HT1080 (cell line): ENCODE measurements around the gene MX2. TPM values are rescaled to one million over a fixed set of nuclear protein-coding genes. Genes with fewer than 3 reads are reported as not detected.

Experiments
- DNase-seq: peaks from one replicate; pipeline ENCODE4 v3.0.0-alpha.2; 2015; ENCODE audit warnings: low read depth
- total RNA-seq: library from RNA; depleted of rRNA; stranded (reverse); fragments of >200 nt; shearing (Covaris generic); gene quantifications from 2 replicates; pipeline ENCODE4 v1.2.3, GENCODE V29; 2014

Gene MX2
- total RNA-seq, 1 experiment from 2014 or later: 0.08 TPM

DNA sequence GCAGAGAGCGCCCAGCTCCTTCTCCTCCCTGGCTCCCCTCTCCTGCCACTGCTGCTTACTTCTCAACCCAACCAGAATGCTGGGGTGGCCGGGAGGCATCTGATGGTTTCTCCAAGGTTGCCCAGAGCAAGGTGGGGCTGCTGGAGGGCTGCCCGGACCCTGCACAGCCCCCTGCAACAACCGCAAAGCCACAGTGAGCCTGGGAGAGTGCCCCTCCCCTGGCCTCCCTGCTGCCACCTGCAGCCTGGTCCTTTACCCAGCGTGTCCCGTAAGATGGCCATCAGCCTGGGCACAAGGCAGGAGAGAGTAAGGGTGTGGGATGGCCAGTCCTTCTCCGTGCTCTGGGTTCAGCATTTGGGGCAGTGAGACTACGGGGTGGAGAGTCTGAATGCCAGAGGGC lies 17.0 kb downstream of the MX2 start:
- no peak for DNase-seq

- DNase-seq: no peak
Measured at GRCh38 chr21:41379901-41380300, 18.1 kb downstream of the MX2 start.

GRCh38 chr21:41381731-41382130 lies 19.9 kb downstream of the MX2 start:
- DNase-seq: peak; percentile 13

- DNase-seq: no peak
Measured at GRCh38 chr21:41387042-41387819, 25.4 kb downstream of the MX2 start.

GRCh38 chr21:41387824-41388223 lies 26.0 kb downstream of the MX2 start:
- no peak for DNase-seq

- DNase-seq: no peak
Measured at GRCh38 chr21:41388259-41388658, 26.4 kb downstream of the MX2 start.

DNA sequence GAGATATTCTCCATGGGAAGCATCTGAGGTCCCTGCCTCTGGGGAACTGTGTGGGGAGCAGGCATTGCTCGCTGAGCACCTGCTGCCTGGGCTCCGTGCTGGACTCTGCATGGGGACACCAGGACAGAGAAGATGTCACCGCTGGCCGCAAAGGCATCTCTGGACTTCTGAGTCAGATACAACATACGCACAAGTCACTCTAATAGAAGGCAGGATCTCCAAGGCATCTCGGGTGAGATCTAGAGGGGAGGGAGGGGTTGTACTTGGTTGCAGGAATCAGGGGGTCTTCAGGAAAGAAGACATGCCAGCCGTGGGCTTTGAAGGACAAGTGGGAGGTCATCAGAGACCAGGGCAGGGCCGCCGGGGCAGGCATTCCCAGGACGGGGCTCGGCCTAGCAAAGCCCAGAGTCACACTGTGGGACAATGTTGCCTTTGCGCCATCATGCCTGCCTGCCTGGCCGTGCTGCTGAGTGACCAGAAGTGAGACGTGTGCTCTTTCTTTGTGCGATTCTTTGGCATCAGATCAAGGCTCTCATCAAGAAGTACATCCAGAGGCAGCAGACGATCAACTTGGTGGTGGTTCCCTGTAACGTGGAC lies 28.3 kb downstream of the MX2 start:
- no peak for DNase-seq

GRCh38 chr21:41393876-41394465 lies 32.1 kb downstream of the MX2 start:
- DNase-seq: no peak

DNA sequence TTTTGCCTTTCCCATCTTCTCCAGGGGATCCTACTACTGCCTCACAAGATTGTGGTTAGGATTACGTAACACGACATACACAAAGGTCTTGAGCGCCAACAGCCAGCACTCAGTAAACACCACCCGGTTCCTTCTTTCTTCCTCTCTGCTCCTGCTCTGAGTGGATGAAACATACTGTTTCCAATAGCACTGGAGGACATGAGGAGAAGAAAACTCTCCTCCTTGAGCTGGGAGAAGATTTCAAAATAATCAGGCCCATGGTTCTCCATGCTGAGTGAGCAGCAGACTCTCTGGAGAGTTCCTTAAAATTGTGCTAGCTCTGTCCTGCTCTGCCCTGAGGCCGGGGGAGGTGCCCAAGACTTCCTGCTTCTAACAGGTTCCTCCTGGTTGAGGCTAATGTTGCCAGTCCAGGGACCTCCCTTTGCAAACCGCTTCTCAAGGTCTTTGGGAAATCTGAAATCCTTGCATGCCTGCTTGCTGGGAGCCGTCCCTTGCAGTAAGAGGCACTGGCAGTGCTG lies 34.8 kb downstream of the MX2 start:
- no peak for DNase-seq

- DNase-seq: no peak
Measured at GRCh38 chr21:41397471-41397891, 35.7 kb downstream of the MX2 start.

- DNase-seq: no peak
Measured at GRCh38 chr21:41398251-41398650, 36.4 kb downstream of the MX2 start.

GRCh38 chr21:41398831-41399230 lies 37.0 kb downstream of the MX2 start:
- DNase-seq: no peak

DNA sequence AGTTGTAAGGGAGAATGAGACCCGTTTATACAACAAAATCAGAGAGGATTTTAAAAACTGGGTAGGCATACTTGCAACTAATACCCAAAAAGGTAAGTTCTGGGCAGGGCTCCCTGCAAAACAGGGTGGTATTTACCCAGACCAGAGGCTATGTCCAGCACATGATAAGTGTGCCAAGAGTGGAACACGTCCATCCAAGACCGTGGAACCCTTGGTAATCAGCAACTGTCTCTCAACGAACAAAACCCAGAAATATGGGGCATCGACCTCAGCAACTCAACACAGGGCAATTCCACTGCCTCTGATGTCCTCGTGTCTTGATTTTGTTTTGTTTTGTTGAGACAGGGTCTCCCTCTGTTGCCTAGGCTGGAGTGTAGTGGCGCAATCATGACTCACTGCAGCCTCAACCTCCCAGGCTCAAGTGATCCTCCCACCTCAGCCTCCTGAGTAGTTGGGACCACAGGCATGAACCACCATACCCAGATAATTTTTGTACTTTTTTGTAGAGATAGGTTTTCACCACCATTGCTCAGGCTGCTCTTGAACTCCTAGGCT lies 37.5 kb downstream of the MX2 start:
- no peak for DNase-seq

DNA sequence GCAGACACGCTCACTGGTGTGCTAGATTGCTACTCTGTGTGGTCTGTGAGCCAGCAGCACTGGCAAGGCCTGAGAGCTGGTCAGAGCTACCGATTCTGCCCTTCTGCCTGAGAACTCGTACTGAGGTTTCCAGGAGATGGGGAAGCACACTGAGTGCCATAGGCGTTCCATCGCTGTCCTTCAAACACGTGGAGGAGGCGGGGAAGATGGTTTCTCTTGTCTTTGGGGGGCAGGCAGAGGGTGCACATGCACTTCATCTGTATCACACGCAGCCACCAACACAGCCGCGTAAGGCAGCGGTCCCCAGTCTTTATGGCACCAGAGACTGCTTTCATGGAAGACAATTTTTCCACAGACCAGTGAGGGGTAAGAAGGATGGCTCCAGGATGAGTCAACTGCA lies 40.4 kb downstream of the MX2 start:
- DNase-seq: no peak

- no peak for DNase-seq
Measured at GRCh38 chr21:41402796-41403195, 41.0 kb downstream of the MX2 start.

DNA sequence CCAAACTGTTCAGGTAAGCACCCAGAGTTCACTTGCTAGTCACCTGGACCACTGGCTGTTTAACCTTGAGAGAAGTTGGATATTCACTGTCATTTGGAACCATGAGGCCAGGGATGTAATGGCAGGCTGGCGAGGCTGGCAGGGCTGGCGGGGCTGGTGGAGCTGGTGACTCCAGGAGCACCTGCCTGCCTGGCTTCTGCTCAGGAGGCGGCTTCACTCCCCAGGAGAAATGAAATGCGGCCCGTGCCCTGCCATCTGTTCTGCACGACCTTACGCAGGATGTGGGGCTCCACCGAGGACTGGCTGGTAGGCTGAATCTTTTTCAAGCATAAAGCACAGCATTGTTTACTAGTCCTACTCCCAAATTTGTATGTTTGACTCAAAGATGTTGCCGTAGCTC lies 41.5 kb downstream of the MX2 start:
- no peak for DNase-seq

- no peak for DNase-seq
Measured at GRCh38 chr21:41403966-41404365, 42.1 kb downstream of the MX2 start.

DNA sequence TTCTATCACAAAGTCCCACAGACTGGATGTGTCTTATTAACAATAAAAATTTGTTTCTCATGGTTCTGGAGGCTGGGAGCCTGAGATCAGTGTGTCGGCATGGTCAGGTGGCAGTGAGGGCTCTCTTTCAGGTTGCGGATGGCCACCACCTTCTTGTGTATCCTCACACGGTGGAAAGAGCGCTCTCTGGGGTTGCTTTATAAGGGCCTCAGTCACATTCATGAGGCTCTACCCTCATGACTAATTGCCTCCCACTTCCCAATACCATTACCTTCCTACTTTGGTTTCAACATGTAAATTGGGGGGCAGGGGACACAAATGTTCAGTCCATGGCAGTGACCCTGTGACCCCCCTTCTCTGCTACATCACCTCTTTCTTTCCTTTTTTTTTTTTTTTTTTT lies 43.5 kb downstream of the MX2 start:
- DNase-seq: no peak

DNA sequence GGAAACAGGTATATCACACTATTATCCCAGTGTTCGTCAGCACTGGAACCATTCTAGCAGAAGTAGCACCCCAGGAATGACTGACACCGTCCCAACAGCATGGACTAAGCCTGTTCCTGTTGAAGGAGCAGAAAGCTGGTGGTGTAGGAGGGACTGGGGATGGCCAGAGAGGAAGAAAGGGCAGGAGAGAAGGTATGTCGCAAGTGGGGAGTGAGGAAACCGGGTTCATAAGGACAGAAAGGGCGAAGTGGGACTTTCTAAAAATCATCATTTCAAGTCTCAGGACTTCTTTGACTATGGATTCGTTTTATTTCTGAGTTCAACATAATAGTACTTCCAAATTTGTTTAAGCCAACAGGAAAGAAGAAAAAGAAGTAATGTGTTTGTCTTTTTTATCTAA lies 44.5 kb downstream of the MX2 start:
- DNase-seq: no peak

- DNase-seq: no peak
Measured at GRCh38 chr21:41407541-41408460, 46.0 kb downstream of the MX2 start.

GRCh38 chr21:41410361-41410760 lies 48.5 kb downstream of the MX2 start:
- DNase-seq: no peak
